GM12865 (cell line): ENCODE data around the gene CLDN15.

Source experiments
- DNase-seq: peaks from one replicate; pipeline ENCODE4 v3.0.0; 2010; ENCODE audit warnings: low read depth
- H3K4me3 ChIP-seq: 2 replicates; pipeline ENCODE4 v1.5.1; 2011; ENCODE audit warnings: mild to moderate bottlenecking, low read depth, low read length, control low read depth
- CTCF ChIP-seq: IDR thresholded peaks from 2 replicates; pipeline ENCODE4 v1.5.1; 2011; ENCODE audit warnings: low read length, control low read depth, low read depth, inconsistent platforms; ENCODE audit not compliant: insufficient read depth; ENCODE audit errors: missing control alignments

CLDN15 gene

GRCh38 chr7:101231644-101232043, 6.0 kb downstream of the CLDN15 start:
- TF ChIP-seq CTCF = no peak
- H3K4me3 ChIP-seq = no peak overlapping the region
- DNase-seq = no peak

GRCh38 chr7:101226721-101227120, 10.9 kb downstream of the CLDN15 start:
- no peak for TF ChIP-seq CTCF
- H3K4me3 ChIP-seq = no peak overlapping the region
- no peak for DNase-seq

GRCh38 chr7:101225650-101226049, 12.0 kb downstream of the CLDN15 start:
- H3K4me3 ChIP-seq = no peak overlapping the region
- DNase-seq = peak; percentile 42
- no peak for TF ChIP-seq CTCF

GRCh38 chr7:101223528-101223927, 14.1 kb downstream of the CLDN15 start:
- no peak for DNase-seq
- TF ChIP-seq CTCF = no peak

GRCh38 chr7:101222275-101222830, 15.2 kb downstream of the CLDN15 start:
- no peak for TF ChIP-seq CTCF
- DNase-seq = no peak
- no peak overlapping the region for H3K4me3 ChIP-seq

More at GRCh38 chr7:101223528-101223927, 14.1 kb downstream of the CLDN15 start:
- H3K4me3 ChIP-seq = no peak overlapping the region

- no peak for TF ChIP-seq CTCF
- DNase-seq = no peak
Observed at GRCh38 chr7:101220295-101220694, 17.3 kb downstream of the CLDN15 start.

More at GRCh38 chr7:101220295-101220694, 17.3 kb downstream of the CLDN15 start:
- no peak overlapping the region for H3K4me3 ChIP-seq
